Embryonic facial prominence (tissue), 1 donor: ENCODE results near the gene FHIT.

Experiments
- DNase-seq: peaks from one replicate; pipeline ENCODE4 v3.0.0-alpha.2; 2016; ENCODE audit errors: extremely low spot score

Gene FHIT

GRCh38 chr3:60490992-60491391, 760.3 kb downstream of the FHIT start:
- no peak for DNase-seq

GRCh38 chr3:60475096-60475495, 776.2 kb downstream of the FHIT start:
- DNase-seq, result no peak

GRCh38 chr3:60469481-60469880, 781.8 kb downstream of the FHIT start:
- no peak for DNase-seq

- no peak for DNase-seq
Measured at GRCh38 chr3:60463685-60464084, 787.6 kb downstream of the FHIT start.

GRCh38 chr3:60461267-60461666, 790.0 kb downstream of the FHIT start:
- DNase-seq, result no peak

- DNase-seq, result no peak
Measured at GRCh38 chr3:60456180-60456579, 795.1 kb downstream of the FHIT start.

GRCh38 chr3:60453326-60453725, 797.9 kb downstream of the FHIT start:
- DNase-seq, result no peak

GRCh38 chr3:60448696-60449095, 802.6 kb downstream of the FHIT start:
- no peak for DNase-seq

GRCh38 chr3:60445446-60445845, 805.8 kb downstream of the FHIT start:
- DNase-seq, result no peak

GRCh38 chr3:60444898-60445437, 806.3 kb downstream of the FHIT start:
- DNase-seq, result no peak

- no peak for DNase-seq
Measured at GRCh38 chr3:60440869-60441268, 810.4 kb downstream of the FHIT start.

- DNase-seq, result no peak
Measured at GRCh38 chr3:60435941-60436650, 815.2 kb downstream of the FHIT start.

GRCh38 chr3:60434950-60435349, 816.3 kb downstream of the FHIT start:
- DNase-seq, result no peak

GRCh38 chr3:60434323-60434722, 816.9 kb downstream of the FHIT start:
- no peak for DNase-seq

- DNase-seq, result no peak
Measured at GRCh38 chr3:60431599-60431958, 819.7 kb downstream of the FHIT start.

- no peak for DNase-seq
Measured at GRCh38 chr3:60430205-60430604, 821.0 kb downstream of the FHIT start.

GRCh38 chr3:60427109-60427508, 824.1 kb downstream of the FHIT start:
- DNase-seq, result no peak

GRCh38 chr3:60424942-60425341, 826.3 kb downstream of the FHIT start:
- no peak for DNase-seq

- DNase-seq, result no peak
Measured at GRCh38 chr3:60424034-60424433, 827.2 kb downstream of the FHIT start.

GRCh38 chr3:60423556-60423955, 827.7 kb downstream of the FHIT start:
- no peak for DNase-seq

GRCh38 chr3:60421749-60422446, 829.4 kb downstream of the FHIT start:
- DNase-seq, result no peak

- no peak for DNase-seq
Measured at GRCh38 chr3:60417576-60417975, 833.7 kb downstream of the FHIT start.

GRCh38 chr3:60414011-60414410, 837.2 kb downstream of the FHIT start:
- no peak for DNase-seq
